Mucosa of descending colon (tissue), 3 donors: Measurements from ENCODE around the gene ARHGAP42. TPM values are rescaled to one million over a fixed set of nuclear protein-coding genes. Genes with fewer than 3 reads are reported as not detected.

ENCODE experiments used
- ATAC-seq: fragments of 200-7000 bp; cut with Tn5 transposase; one replicate; pipeline ENCODE4 v1.9.1; 2020; ENCODE audit warnings: mild to moderate bottlenecking, moderate library complexity
- DNase-seq, 3 donors: peaks; one replicate each; pipeline ENCODE4 v3.0.0-alpha.2; 2020
- H3K36me3 ChIP-seq: fragments of 200-600 bp; one replicate; pipeline ENCODE4 v1.8.0; 2021; ENCODE audit warnings: low read depth, mild to moderate bottlenecking
- H3K4me1 ChIP-seq: fragments of 200-600 bp; one replicate; pipeline ENCODE4 v1.8.0; 2021; ENCODE audit warnings: low read depth, mild to moderate bottlenecking
- H3K4me3 ChIP-seq: fragments of 200-600 bp; one replicate; pipeline ENCODE4 v1.8.0; 2021; ENCODE audit warnings: mild to moderate bottlenecking
- H3K9me3 ChIP-seq: fragments of 200-600 bp; one replicate; pipeline ENCODE4 v1.8.0; 2021; ENCODE audit warnings: mild to moderate bottlenecking
- intact Hi-C, 2 donors: fragments of 100-400 bp; cut with DNase I in 1 of 2; cut with micrococcal nuclease in 1 of 2; formaldehyde crosslinking; loops; one replicate each; pipeline versions ENCODE4 v1.11.0 to v1.11.1; 2022; cut with DNase I, micrococcal nuclease
- total RNA-seq, 3 donors: library from RNA; stranded (reverse); fragmentation: NEBNext Ultra II Directional in 2 of 3; extraction: Animal tissue kit (Norgen Biotek cat#: 25700) in 2 of 3; gene quantifications; one replicate each; pipeline versions ENCODE4 v1.2.1 to v1.2.4, GENCODE V29; 2021 to 2023
- TF ChIP-seq, protein P1 (sequence below): fragments of 200-600 bp; IDR thresholded peaks from one replicate; pipeline ENCODE4 v1.8.0; 2022; ENCODE audit warnings: antibody characterized with exemption, mild to moderate bottlenecking
- donor health status: DM: no; HTN: no; CAD: no; lungs with moderate emphysema.
- donor health status: DM: no; HTN: no; CAD: no.
- donor health status: DM: no; HTN: yes; CAD: no.

ARHGAP42 gene
- total RNA-seq, 3 donors from 2014 or later: 17.6 to 38.9 (median 18.8) TPM

DNA sequence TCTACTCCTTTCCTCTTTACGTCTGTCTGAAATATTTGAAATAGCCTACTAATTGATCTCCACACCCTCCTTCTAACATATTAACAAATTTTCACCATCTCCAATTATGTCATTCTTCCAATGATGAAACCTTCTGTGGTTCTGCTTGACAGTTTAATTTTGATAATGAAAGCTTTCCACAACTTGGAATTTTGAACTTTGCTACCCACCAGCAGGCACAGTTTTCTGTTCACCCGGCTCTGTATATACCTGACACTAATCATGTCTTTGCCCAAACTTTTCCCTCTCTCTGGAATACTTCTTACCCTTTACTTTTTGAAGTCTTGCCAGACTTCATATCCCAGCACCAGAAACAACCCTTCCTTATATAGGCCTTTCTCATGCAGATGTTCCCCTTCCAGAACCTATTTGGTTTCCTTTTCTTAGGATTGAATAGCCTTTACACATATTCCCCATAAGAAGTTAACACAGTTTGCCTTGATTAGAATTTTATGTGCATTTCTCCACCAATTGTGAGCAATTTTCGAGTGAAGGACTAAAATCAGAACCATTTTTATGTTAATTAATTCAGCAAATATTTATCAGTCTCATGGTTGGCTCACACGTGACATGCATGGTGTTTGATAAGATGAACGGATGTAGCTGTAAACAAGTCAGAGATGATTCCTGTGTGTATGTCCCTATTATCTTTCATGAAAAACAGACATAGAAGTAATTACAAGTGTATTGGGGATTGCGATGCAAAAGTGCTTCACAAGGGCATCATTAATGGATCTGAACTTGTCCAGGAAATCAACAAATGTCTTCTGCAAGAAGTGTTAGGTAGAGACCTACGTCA is 173.4 kb downstream of the ARHGAP42 start:
- H3K4me1 ChIP-seq: no peaks in the 10 kb centered on the region
- no peaks in the 10 kb centered on the region for H3K36me3 ChIP-seq
- ATAC-seq: no peak
- H3K9me3 ChIP-seq: no peaks in the 10 kb centered on the region
- no peak overlapping the region for H3K4me3 ChIP-seq
- TF ChIP-seq, protein P1, sequence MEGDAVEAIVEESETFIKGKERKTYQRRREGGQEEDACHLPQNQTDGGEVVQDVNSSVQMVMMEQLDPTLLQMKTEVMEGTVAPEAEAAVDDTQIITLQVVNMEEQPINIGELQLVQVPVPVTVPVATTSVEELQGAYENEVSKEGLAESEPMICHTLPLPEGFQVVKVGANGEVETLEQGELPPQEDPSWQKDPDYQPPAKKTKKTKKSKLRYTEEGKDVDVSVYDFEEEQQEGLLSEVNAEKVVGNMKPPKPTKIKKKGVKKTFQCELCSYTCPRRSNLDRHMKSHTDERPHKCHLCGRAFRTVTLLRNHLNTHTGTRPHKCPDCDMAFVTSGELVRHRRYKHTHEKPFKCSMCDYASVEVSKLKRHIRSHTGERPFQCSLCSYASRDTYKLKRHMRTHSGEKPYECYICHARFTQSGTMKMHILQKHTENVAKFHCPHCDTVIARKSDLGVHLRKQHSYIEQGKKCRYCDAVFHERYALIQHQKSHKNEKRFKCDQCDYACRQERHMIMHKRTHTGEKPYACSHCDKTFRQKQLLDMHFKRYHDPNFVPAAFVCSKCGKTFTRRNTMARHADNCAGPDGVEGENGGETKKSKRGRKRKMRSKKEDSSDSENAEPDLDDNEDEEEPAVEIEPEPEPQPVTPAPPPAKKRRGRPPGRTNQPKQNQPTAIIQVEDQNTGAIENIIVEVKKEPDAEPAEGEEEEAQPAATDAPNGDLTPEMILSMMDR: no peak
- intact Hi-C loops: no loop called here
- no peak for DNase-seq

DNA sequence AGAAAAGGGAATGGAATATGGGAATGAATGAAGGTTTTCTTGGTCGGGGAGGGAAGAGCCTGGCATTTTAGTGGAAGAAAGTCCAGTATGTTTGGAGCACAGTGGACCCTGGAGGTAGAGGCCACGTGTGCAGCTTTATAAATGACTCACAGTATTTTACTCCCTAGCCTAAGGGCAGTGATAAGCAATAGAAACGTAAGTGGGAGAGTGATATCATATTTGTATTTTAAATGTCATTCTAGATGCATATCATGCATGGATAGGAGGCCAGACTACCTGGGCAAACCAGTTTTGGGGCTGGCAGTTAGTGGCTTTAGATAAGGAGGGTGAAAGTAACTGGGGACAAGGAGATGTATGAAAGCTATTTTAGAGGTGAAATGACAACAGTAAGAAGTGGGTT is 174.1 kb downstream of the ARHGAP42 start:
- DNase-seq (no peak), ATAC-seq (peak; percentile 61)
- Histone ChIP-seq H3K9me3 (no peaks in the 10 kb centered on the region), H3K36me3 (no peaks in the 10 kb centered on the region), H3K4me1 (no peaks in the 10 kb centered on the region), H3K4me3 (no peak overlapping the region)
- intact Hi-C loops: no loop called here
- TF ChIP-seq, protein P1: no peak

DNA sequence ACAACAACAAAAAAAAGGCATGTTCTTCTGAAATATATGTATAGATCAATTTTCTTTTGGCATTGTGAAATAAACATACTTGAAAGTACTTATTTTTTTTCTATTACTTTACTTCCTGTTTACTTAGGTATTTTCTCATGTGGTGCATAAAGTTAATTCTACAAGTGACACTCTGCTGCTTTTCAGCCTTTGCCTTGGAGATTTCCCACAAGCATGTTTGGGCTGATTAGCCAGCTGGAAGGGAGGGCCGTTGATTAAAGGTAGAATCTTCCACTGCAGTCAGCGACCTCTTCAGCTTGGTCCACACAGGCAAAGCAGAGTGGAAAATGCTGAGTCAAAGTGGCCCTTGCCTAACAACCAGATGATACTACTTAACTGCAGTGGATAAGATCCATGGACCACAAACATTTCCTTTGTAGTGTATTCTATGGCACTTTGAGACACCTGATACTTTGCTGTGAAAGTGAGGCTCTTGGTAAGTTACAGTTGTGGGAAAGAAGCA is 176.0 kb downstream of the ARHGAP42 start:
- peak in 1 of 3 donors; percentile 6 for DNase-seq
- peak; percentile 24 for ATAC-seq

GRCh38 chr11:100865443-100866065 is 178.5 kb downstream of the ARHGAP42 start:
- no peaks in the 10 kb centered on the region for H3K36me3 ChIP-seq
- H3K4me3 ChIP-seq: no peak overlapping the region
- TF ChIP-seq, protein P1: no peak
- intact Hi-C loops: no loop called here
- no peak for DNase-seq
- no peak for ATAC-seq
- H3K9me3 ChIP-seq: no peaks in the 10 kb centered on the region
- H3K4me1 ChIP-seq: no peaks in the 10 kb centered on the region

More for the DNA sequence above, 176.0 kb downstream of the ARHGAP42 start:
- H3K9me3 ChIP-seq: no peaks in the 10 kb centered on the region
- TF ChIP-seq, protein P1: no peak
- H3K4me3 ChIP-seq: no peak overlapping the region
- no peaks in the 10 kb centered on the region for H3K36me3 ChIP-seq
- H3K4me1 ChIP-seq: no peaks in the 10 kb centered on the region
- intact Hi-C loops: no loop called here

DNA sequence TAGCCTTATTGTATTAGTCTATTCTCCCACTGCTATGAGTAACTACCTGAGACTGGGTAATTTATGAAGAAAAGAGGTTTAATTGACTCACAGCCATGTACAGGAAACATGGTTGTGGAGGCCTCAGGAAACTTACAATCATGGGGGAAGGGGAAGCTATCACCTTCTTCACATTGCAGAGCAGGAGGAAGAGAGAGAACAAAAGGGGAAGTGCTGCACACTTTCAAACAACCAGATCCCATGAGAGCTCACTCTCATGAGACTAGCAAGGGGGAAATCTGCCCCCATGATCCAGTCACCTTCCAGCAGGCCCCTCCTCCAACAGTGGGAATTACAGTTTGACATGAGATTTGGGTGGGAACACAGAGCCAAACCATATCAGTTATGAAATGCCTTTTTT is 179.4 kb downstream of the ARHGAP42 start:
- H3K36me3 ChIP-seq: no peaks in the 10 kb centered on the region
- no peaks in the 10 kb centered on the region for H3K9me3 ChIP-seq
- intact Hi-C loops: no loop called here
- DNase-seq (no peak), ATAC-seq (no peak)
- H3K4me3 ChIP-seq: no peak overlapping the region
- no peaks in the 10 kb centered on the region for H3K4me1 ChIP-seq
- TF ChIP-seq, protein P1: no peak
